Stomach (tissue), 4 donors: ENCODE data around the gene ST6GALNAC3.

Source experiments
- POLR2A ChIP-seq, 4 donors: fragments of 450-650 bp; IDR thresholded peaks; one replicate each; pipeline ENCODE4 v1.6.1; 2016; ENCODE audit warnings: antibody characterized with exemption in 4 of 4, control low read depth in 2 of 4, mild to moderate bottlenecking in 1 of 4, moderate library complexity in 1 of 4
- POLR2AphosphoS5 ChIP-seq, 3 donors: sonication (generic); formaldehyde crosslinking; IDR thresholded peaks; one replicate each; pipeline ENCODE4 v1.6.1; 2016; ENCODE audit warnings: antibody characterized with exemption in 3 of 3
- TF ChIP-seq, protein P1 (sequence below), 7 experiments: fragments of 450-650 bp in 4 of 7; fragments of 200-600 bp in 3 of 7; sonication (generic) in 3 of 7; IDR thresholded peaks; one replicate each; pipeline ENCODE4 v1.5.1; 2016 to 2019; ENCODE audit warnings: antibody characterized with exemption in 7 of 7, control low read depth in 2 of 7, mild to moderate bottlenecking in 1 of 7

GRCh38 chr1:76250271-76250670, 175.7 kb downstream of the ST6GALNAC3 start:
- TF ChIP-seq POLR2A (IDR thresholded peaks at IDR 0.05) (no peak), POLR2AphosphoS5 (IDR thresholded peaks at IDR 0.05) (no peak)
- TF ChIP-seq, protein P1, sequence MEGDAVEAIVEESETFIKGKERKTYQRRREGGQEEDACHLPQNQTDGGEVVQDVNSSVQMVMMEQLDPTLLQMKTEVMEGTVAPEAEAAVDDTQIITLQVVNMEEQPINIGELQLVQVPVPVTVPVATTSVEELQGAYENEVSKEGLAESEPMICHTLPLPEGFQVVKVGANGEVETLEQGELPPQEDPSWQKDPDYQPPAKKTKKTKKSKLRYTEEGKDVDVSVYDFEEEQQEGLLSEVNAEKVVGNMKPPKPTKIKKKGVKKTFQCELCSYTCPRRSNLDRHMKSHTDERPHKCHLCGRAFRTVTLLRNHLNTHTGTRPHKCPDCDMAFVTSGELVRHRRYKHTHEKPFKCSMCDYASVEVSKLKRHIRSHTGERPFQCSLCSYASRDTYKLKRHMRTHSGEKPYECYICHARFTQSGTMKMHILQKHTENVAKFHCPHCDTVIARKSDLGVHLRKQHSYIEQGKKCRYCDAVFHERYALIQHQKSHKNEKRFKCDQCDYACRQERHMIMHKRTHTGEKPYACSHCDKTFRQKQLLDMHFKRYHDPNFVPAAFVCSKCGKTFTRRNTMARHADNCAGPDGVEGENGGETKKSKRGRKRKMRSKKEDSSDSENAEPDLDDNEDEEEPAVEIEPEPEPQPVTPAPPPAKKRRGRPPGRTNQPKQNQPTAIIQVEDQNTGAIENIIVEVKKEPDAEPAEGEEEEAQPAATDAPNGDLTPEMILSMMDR (IDR thresholded peaks at IDR 0.05), result no peak
